Esophagus squamous epithelium (tissue), 5 donors: Measurements from ENCODE around the gene MAGEA2B. TPM values are rescaled to one million over a fixed set of nuclear protein-coding genes. Genes with fewer than 3 reads are reported as not detected.
"Not testable (repeated sequence)": the region's sequence is repeated elsewhere in the genome, so short reads cannot be mapped to it uniquely, and the experiment has no call there.

Experiments
- DNase-seq: peaks from one replicate; lab custom pipeline; 2025; lab: John Stamatoyannopoulos, UW
- H3K27ac ChIP-seq, 4 donors: fragments of 200-600 bp; sonication (generic); one replicate each; pipeline ENCODE4 v1.5.1; 2016 to 2019; ENCODE audit warnings: mild to moderate bottlenecking in 1 of 4
- H3K27me3 ChIP-seq, 4 donors: fragments of 200-600 bp; sonication (generic); 1 replicate in 3 of 4; 2 replicates in 1 of 4; pipeline versions ENCODE4 v1.5.1 to v1.6.0; 2017 to 2021; ENCODE audit warnings: antibody characterized with exemption in 1 of 4
- H3K36me3 ChIP-seq, 3 donors: fragments of 200-600 bp; sonication (generic); one replicate each; pipeline ENCODE4 v1.5.1; 2016 to 2019
- H3K4me1 ChIP-seq, 3 donors: fragments of 200-600 bp; sonication (generic); one replicate each; pipeline ENCODE4 v1.5.1; 2017 to 2019
- H3K4me3 ChIP-seq, 4 donors: fragments of 200-600 bp; sonication (generic); 1 replicate in 3 of 4; 2 replicates in 1 of 4; pipeline ENCODE4 v1.5.1; 2016 to 2019; ENCODE audit warnings: mild to moderate bottlenecking in 2 of 4, moderate library complexity in 1 of 4
- H3K9me3 ChIP-seq, 3 donors: fragments of 200-600 bp; sonication (generic); one replicate each; pipeline ENCODE4 v1.5.1; 2016 to 2019
- CTCF ChIP-seq, 6 experiments: fragments of 450-650 bp in 4 of 6; fragments of 200-600 bp in 2 of 6; sonication (generic) in 2 of 6; IDR thresholded peaks; one replicate each; pipeline ENCODE4 v1.5.1; 2016 to 2019; ENCODE audit warnings: antibody characterized with exemption in 6 of 6, mild to moderate bottlenecking in 4 of 6, moderate library complexity in 4 of 6
- POLR2A ChIP-seq, 4 donors: fragments of 450-650 bp; IDR thresholded peaks; one replicate each; pipeline ENCODE4 v1.6.1; 2017; ENCODE audit warnings: antibody characterized with exemption in 4 of 4, mild to moderate bottlenecking in 4 of 4, moderate library complexity in 3 of 4
- WGBS, 2 donors: methylation state at CpG; one replicate each; pipeline ENCODE4 v1.1.5; 2018; 5-methylcytosine and 5-hydroxymethylcytosine counted together
- intact Hi-C: fragments of 100-400 bp; cut with DNase I; formaldehyde crosslinking; loops from one replicate; pipeline ENCODE4 v1.15.0; 2022
- total RNA-seq, 4 donors: library from RNA; depleted of rRNA; stranded (reverse); fragments of >200 nt; gene quantifications; one replicate each; pipeline ENCODE4 v1.1.0, GENCODE V29; 2016
- donor health status: DM: yes; HTN: yes; CAD: no.

MAGEA2B gene
- total RNA-seq, 4 donors from 2014 or later, result not detected

DNA sequence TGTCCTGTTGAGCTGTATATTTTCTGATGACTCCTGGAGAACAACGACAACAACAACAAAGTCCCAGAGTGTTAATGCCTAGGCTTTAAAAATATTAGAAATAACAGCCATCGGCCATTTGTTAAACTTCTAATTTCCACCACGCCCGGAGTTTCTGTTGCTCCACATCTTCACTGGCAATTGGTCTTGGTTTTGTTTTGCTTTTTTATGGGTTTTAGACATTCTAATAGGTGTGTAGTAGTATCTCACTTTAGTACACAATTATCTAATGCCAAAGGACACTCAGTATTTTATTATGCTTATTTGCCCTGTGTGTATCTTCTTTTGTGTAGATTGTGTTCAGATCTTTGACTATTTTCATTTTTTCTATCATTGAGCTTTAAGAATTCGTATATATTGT is 24.1 kb downstream of the MAGEA2B start:
- H3K36me3 ChIP-seq, result no peaks in the 10 kb centered on the region
- no peak overlapping the region for H3K4me3 ChIP-seq
- TF ChIP-seq POLR2A (IDR thresholded peaks at IDR 0.05) (no peak), CTCF (IDR thresholded peaks at IDR 0.05) (no peak)
- no peak for DNase-seq
- H3K27ac ChIP-seq, result no peak overlapping the region
- H3K9me3 ChIP-seq, result no peaks in the 10 kb centered on the region
- 70 to 76% methylated on average over 1 to 5 of the region's 5 CpGs for WGBS, 2 donors
- no peaks in the 10 kb centered on the region for H3K4me1 ChIP-seq
- no peaks in the 10 kb centered on the region for H3K27me3 ChIP-seq
- intact Hi-C loops, result no loop called here

DNA sequence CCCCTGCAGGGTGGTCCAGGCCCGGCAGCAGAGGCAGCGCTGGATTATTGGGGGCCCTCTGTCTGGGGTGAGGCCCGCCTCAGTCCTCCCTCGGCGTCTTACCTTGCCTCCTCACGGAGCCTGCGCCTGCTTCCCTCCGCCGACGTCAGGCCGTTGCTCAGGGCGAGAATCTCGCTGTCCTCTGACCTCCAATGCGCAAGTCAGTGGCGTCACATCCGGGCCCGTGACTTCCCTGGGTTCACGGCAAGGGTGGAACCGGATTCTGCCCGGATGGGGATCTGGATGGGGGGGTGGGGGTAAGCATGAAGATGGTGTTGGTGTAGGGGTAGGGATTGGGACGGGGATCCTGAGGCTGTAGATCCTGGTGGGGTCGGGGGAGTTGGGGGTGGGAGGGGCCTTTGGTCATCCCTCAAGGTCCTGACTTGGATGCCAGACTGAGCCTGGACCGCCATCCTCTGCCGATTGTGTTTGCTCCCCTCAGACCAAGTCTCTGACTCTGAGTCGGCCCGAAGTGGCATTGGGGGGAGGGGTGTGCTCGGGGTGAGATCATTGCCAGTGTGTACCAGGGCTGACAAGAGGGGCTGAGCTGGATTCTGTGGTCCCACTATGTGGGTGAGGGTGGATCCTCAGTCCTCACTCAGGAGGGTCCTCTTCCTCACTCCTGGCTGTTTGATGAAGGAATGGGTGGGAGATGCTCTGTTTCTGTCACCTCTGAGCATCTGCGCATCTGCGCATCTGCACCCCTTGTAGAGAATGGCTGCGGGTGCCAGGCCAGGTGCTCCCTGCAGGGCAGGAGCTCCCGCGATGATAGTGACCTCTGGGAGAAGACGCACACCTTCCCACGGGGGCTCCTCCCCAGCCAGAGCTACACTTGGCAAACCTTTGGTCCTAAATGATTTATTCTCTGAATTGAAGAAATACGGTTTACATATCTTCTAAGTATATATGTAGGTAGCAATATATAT is 39.5 kb downstream of the MAGEA2B start, which contains the start of gene MAGEA2:
Gene MAGEA2, minus strand, starts transcription at position 157 of the 965 bp plus-strand sequence. CDS start 2,479 bp downstream, outside the sequence.
- DNase-seq, H3K27me3 ChIP-seq, intact Hi-C loops, H3K27ac ChIP-seq, H3K36me3 ChIP-seq, H3K4me1 ChIP-seq, H3K4me3 ChIP-seq, H3K9me3 ChIP-seq: not testable (repeated sequence)
- WGBS, 2 donors, result no CpG with 5 or more reads among the region's 35 CpGs

- H3K36me3 ChIP-seq, H3K4me3 ChIP-seq, H3K27ac ChIP-seq, DNase-seq, H3K4me1 ChIP-seq, H3K27me3 ChIP-seq, H3K9me3 ChIP-seq, intact Hi-C loops: not testable (repeated sequence)
- no CpG with 5 or more reads among the region's 5 CpGs for WGBS, 2 donors
Measured at GRCh38 chrX:152754871-152755270, 40.4 kb downstream of the MAGEA2B start.

- H3K4me1 ChIP-seq, intact Hi-C loops, H3K36me3 ChIP-seq, H3K27ac ChIP-seq, H3K27me3 ChIP-seq, DNase-seq, H3K4me3 ChIP-seq, H3K9me3 ChIP-seq: not testable (repeated sequence)
- WGBS, 2 donors, result no CpG with 5 or more reads among the region's 2 CpGs
Measured at GRCh38 chrX:152758918-152759317, 44.5 kb downstream of the MAGEA2B start, which contains the start of gene CSAG3. CSAG3 (plus strand) TSS chrX:152759218.

DNA sequence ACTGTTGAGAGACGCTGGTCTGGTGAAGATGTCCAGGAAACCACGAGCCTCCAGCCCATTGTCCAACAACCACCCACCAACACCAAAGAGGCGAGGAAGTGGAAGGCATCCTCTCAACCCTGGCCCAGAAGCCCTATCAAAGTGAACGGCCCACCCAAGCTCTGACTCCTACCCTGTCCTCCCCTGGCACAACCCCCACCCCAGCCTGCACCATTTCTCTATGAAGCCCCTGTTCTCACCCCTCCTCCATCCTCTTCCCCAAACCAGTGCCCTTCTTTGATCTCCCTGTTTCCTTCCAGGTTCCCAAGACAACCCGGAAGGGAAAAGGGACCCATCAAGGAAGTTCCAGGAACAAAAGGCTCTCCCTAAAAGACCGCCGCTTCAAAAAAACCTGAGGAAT is 45.1 kb downstream of the MAGEA2B start:
- H3K9me3 ChIP-seq, H3K36me3 ChIP-seq, intact Hi-C loops, H3K4me1 ChIP-seq, DNase-seq, H3K27me3 ChIP-seq, H3K27ac ChIP-seq, H3K4me3 ChIP-seq: not testable (repeated sequence)
- WGBS, 2 donors, result no CpG with 5 or more reads among the region's 7 CpGs

DNA sequence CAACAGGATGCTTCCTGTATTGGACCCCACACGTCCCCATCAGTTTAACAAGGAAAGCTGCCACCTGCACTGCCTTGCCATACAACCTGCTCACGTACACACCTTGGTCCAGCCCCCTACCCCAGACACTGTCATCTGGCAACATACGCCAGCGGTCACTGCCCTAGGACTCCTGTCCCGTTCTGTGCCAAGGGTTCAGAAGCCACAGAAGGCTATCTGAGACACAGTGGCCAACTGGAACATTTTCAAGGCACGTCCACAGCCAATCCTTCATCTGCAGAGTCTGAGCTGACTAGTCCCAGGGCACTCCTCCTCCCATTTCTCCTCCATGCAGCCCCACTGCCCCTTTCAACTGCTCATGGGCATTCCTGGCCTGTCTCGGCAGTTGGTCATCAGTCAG is 47.2 kb downstream of the MAGEA2B start:
- H3K27me3 ChIP-seq, H3K36me3 ChIP-seq, H3K9me3 ChIP-seq, H3K4me3 ChIP-seq, intact Hi-C loops, H3K27ac ChIP-seq, DNase-seq, H3K4me1 ChIP-seq: not testable (repeated sequence)
- WGBS, 2 donors, result no CpG with 5 or more reads among the region's 7 CpGs

GRCh38 chrX:152766562-152766961 is 52.1 kb downstream of the MAGEA2B start:
- H3K9me3 ChIP-seq, intact Hi-C loops, H3K27me3 ChIP-seq, DNase-seq, H3K27ac ChIP-seq, H3K36me3 ChIP-seq, H3K4me3 ChIP-seq, H3K4me1 ChIP-seq: not testable (repeated sequence)
- 67 to 100% methylated on average over 1 to 7 of the region's 9 CpGs for WGBS, 2 donors

Other genes with a start within 250 kb of the MAGEA2B start
- 1 to 10 TPM in 3 of 4 donors, under 1 TPM in 1; 0.57 to 1.5 (median 1.3) TPM for gene GABRQ, start 76.7 kb upstream of the MAGEA2B start, total RNA-seq
- gene MAGEA3, start 15.8 kb upstream of the MAGEA2B start, total RNA-seq, result not detected
- gene CSAG2, start 5.4 kb upstream of the MAGEA2B start, total RNA-seq, result not detected
- gene CSAG1, start 19.1 kb downstream of the MAGEA2B start, total RNA-seq, result not detected
- not detected for gene MAGEA12, start 19.1 kb downstream of the MAGEA2B start, total RNA-seq
- not detected for gene MAGEA2, start 39.2 kb downstream of the MAGEA2B start, total RNA-seq
- gene CSAG3, start 44.6 kb downstream of the MAGEA2B start, total RNA-seq, result not detected
- not detected for gene MAGEA6, start 55.1 kb downstream of the MAGEA2B start, total RNA-seq
- 10 to 100 TPM; 17.2 to 38.5 (median 24.2) TPM for gene CETN2, start 116.1 kb downstream of the MAGEA2B start, total RNA-seq
- gene NSDHL, start 116.4 kb downstream of the MAGEA2B start, total RNA-seq, result 10 to 100 TPM; 41.0 to 63.7 (median 57.4) TPM
- gene ZNF185, start 183.4 kb downstream of the MAGEA2B start, total RNA-seq, result 100 to 1,000 TPM; 205 to 470 (median 259) TPM